ENCODE data around the gene ANKRD2.
A peak's percentile ranks its signal among the peaks of the same experiment; 100 is the strongest.

GRCh38 chr10:97543025-97543546 lies 29.5 kb upstream of the ANKRD2 start:
- TF ChIP-seq TEAD4 (IDR thresholded peaks at IDR 0.05), result no peak
- no peak for TF ChIP-seq FOXM1 (IDR thresholded peaks at IDR 0.05; ENCODE audit: borderline replicate concordance, low read depth)
- no peak for TF ChIP-seq TAF1 (IDR thresholded peaks at IDR 0.05; ENCODE audit: low read depth)
- TF ChIP-seq RAD21 (IDR thresholded peaks at IDR 0.05; ENCODE audit: low read depth), result no peak
- peak; percentile 57; the same call in 1 of the 2 replicates for TF ChIP-seq EP300 (IDR thresholded peaks at IDR 0.05; ENCODE audit: borderline replicate concordance)
- TF ChIP-seq, protein P1, sequence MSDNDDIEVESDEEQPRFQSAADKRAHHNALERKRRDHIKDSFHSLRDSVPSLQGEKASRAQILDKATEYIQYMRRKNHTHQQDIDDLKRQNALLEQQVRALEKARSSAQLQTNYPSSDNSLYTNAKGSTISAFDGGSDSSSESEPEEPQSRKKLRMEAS (IDR thresholded peaks at IDR 0.05), result peak; percentile 51; the same call in 1 of the 2 replicates
- no peak for TF ChIP-seq REST (IDR thresholded peaks at IDR 0.05; ENCODE audit: low read depth)
- TF ChIP-seq YY1 (IDR thresholded peaks at IDR 0.05; ENCODE audit: low read depth), result peak; percentile 12; the same call in 1 of the 2 replicates

All from Ishikawa (cell line).